Fibroblast of lung (primary cell): Measurements from ENCODE around the gene GNAO1.

Experiments used
- EZH2 ChIP-seq: IDR thresholded peaks from 2 replicates; pipeline ENCODE4 v1.5.1; 2012; ENCODE audit warnings: low read length, control low read depth, mild to moderate bottlenecking; ENCODE audit errors: missing control alignments
- TF ChIP-seq, protein P1 (sequence below), 2 donors: IDR thresholded peaks in 1 of 2; conservative IDR thresholded peaks in 1 of 2; 1 replicate in 1 of 2; 2 replicates in 1 of 2; pipeline ENCODE4 v1.5.1; 2011 to 2012; ENCODE audit warnings: low read length in 2 of 2, control low read depth in 1 of 2, inconsistent platforms in 1 of 2, low read depth in 1 of 2, mild to moderate bottlenecking in 1 of 2

DNA sequence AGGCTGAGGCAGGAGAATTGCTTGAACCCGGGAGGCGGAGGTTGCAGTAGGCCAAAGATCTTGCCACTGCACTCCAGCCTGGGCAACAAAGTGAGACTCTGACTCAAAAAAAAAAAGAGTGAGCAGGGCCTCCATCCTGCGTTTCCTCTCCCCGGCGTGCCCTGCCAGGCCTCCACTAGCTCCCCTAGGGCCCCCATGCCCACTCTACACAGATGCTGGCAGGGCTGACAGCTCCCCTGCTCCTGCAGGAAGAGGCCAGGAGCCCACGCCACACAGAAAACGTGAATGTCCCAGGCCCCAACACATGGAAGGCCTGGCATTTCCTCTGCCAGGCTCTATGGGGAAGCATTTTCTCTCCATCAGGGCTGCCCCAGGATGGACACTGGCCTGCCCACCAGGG is 124.7 kb downstream of the GNAO1 start:
- TF ChIP-seq, protein P1, sequence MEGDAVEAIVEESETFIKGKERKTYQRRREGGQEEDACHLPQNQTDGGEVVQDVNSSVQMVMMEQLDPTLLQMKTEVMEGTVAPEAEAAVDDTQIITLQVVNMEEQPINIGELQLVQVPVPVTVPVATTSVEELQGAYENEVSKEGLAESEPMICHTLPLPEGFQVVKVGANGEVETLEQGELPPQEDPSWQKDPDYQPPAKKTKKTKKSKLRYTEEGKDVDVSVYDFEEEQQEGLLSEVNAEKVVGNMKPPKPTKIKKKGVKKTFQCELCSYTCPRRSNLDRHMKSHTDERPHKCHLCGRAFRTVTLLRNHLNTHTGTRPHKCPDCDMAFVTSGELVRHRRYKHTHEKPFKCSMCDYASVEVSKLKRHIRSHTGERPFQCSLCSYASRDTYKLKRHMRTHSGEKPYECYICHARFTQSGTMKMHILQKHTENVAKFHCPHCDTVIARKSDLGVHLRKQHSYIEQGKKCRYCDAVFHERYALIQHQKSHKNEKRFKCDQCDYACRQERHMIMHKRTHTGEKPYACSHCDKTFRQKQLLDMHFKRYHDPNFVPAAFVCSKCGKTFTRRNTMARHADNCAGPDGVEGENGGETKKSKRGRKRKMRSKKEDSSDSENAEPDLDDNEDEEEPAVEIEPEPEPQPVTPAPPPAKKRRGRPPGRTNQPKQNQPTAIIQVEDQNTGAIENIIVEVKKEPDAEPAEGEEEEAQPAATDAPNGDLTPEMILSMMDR (conservative IDR thresholded peaks at IDR 0.05 in 1 of 2, IDR thresholded peaks at IDR 0.05 in 1 of 2; ENCODE audit: low read depth in 1 of 2, low read length in 2 of 2): no peak
- no peak for TF ChIP-seq EZH2
